Neural progenitor cell (in vitro differentiated cells): Measurements from ENCODE around the gene TGOLN2. TPM values are rescaled to one million over a fixed set of nuclear protein-coding genes. Genes with fewer than 3 reads are reported as not detected.

ENCODE experiments used
- DNase-seq: peaks from one replicate; pipeline ENCODE4 v3.0.0-alpha.2; 2016; ENCODE audit warnings: low spot score
- H2AFZ ChIP-seq: fragments of 200-600 bp; sonication (generic); replicated peaks from 2 replicates; pipeline ENCODE4 v1.6.1; 2016; ENCODE audit warnings: antibody characterized with exemption
- H3F3A ChIP-seq: fragments of 200-600 bp; sonication (generic); 2 replicates; pipeline ENCODE4 v1.6.1; 2016; ENCODE audit warnings: antibody characterized with exemption, low read depth
- H3K27ac ChIP-seq: fragments of 200-600 bp; sonication (generic); 2 replicates; pipeline ENCODE4 v1.5.1; 2016; ENCODE audit warnings: mild to moderate bottlenecking
- H3K27me3 ChIP-seq: fragments of 200-600 bp; sonication (generic); 2 replicates; pipeline ENCODE4 v1.6.1; 2016; ENCODE audit warnings: mild to moderate bottlenecking, moderate library complexity
- H3K36me3 ChIP-seq: fragments of 200-600 bp; sonication (generic); 2 replicates; pipeline ENCODE4 v1.5.1; 2016
- H3K4me1 ChIP-seq: fragments of 200-600 bp; sonication (generic); 2 replicates; pipeline ENCODE4 v1.6.1; 2016; ENCODE audit warnings: mixed run types
- H3K4me2 ChIP-seq: fragments of 200-600 bp; sonication (generic); 2 replicates; pipeline ENCODE4 v1.6.1; 2016
- H3K4me3 ChIP-seq: fragments of 200-600 bp; sonication (generic); 2 replicates; pipeline ENCODE4 v1.5.1; 2016
- H3K79me2 ChIP-seq: fragments of 200-600 bp; sonication (generic); 2 replicates; pipeline ENCODE4 v1.6.1; 2016; ENCODE audit warnings: low read depth
- H3K9ac ChIP-seq: fragments of 200-600 bp; sonication (generic); 2 replicates; pipeline ENCODE4 v1.6.1; 2016
- H3K9me3 ChIP-seq: fragments of 200-600 bp; sonication (generic); 2 replicates; pipeline ENCODE4 v1.5.1; 2016; ENCODE audit warnings: low read depth
- H4K20me1 ChIP-seq: fragments of 200-600 bp; sonication (generic); 2 replicates; pipeline ENCODE4 v1.6.1; 2016; ENCODE audit warnings: low read depth
- H3K27ac Mint-ChIP-seq: 3 replicates; pipeline ENCODE4 v1.8.0; 2021; ENCODE audit warnings: mixed read lengths
- H3K27me3 Mint-ChIP-seq: 2 replicates; pipeline ENCODE4 v1.8.0; 2022; ENCODE audit warnings: low read depth, mild to moderate bottlenecking, inconsistent platforms, moderate library complexity, mixed read lengths; ENCODE audit not compliant: insufficient read depth
- H3K36me3 Mint-ChIP-seq: 3 replicates; pipeline ENCODE4 v1.8.0; 2021; ENCODE audit warnings: mixed read lengths
- H3K4me1 Mint-ChIP-seq: 3 replicates; pipeline ENCODE4 v1.8.0; 2021; ENCODE audit warnings: mixed read lengths
- H3K4me3 Mint-ChIP-seq: 3 replicates; pipeline ENCODE4 v1.8.0; 2021; ENCODE audit warnings: mild to moderate bottlenecking, moderate library complexity, mixed read lengths
- H3K9me3 Mint-ChIP-seq: 3 replicates; pipeline ENCODE4 v1.8.0; 2020; ENCODE audit warnings: mixed read lengths
- CTCF ChIP-seq: fragments of 200-600 bp; sonication (generic); IDR thresholded peaks from 2 replicates; pipeline ENCODE4 v1.5.1; 2017; ENCODE audit warnings: antibody characterized with exemption, mild to moderate bottlenecking
- EZH2 ChIP-seq: fragments of 200-600 bp; sonication (generic); IDR thresholded peaks from 2 replicates; pipeline ENCODE4 v1.6.1; 2017; ENCODE audit warnings: antibody characterized with exemption, mild to moderate bottlenecking, moderate library complexity
- EZH2phosphoT487 ChIP-seq: fragments of 200-600 bp; sonication (generic); IDR thresholded peaks from 2 replicates; pipeline ENCODE4 v1.6.1; 2017; ENCODE audit warnings: antibody characterized with exemption
- total RNA-seq: library from RNA; depleted of rRNA; stranded (reverse); fragments of >200 nt; gene quantifications from 2 replicates; pipeline ENCODE4 v1.2.3, GENCODE V29; 2015; ENCODE audit warnings: low replicate concordance

Gene TGOLN2
- total RNA-seq, 1 donor from 2014 or later = 28.5 TPM

- Mint-ChIP-seq H3K27me3 (peaks cover 3% of the 10 kb centered on the region), H3K4me1 (peaks cover 4% of the 10 kb centered on the region), H3K36me3 (peaks cover 12% of the 10 kb centered on the region), H3K27ac (no peak overlapping the region), H3K9me3 (no peaks in the 10 kb centered on the region), H3K4me3 (no peak overlapping the region)
- DNase-seq = no peak
- TF ChIP-seq EZH2phosphoT487 = no peak
- TF ChIP-seq EZH2 = no peak
- TF ChIP-seq CTCF = no peak
- Histone ChIP-seq H3K9me3 (no peaks in the 10 kb centered on the region), H4K20me1 (no peaks in the 10 kb centered on the region), H3K27me3 (no peaks in the 10 kb centered on the region), H3F3A (no peaks in the 10 kb centered on the region), H3K4me3 (no peak overlapping the region), H3K4me1 (no peaks in the 10 kb centered on the region), H3K36me3 (no peaks in the 10 kb centered on the region), H3K9ac (no peak overlapping the region), H3K27ac (peak overlapping the region; percentile 38), H2AFZ (no peak overlapping the region), H3K4me2 (no peak overlapping the region), H3K79me2 (no peaks in the 10 kb centered on the region)
Measured at GRCh38 chr2:85310330-85310729, 17.5 kb downstream of the TGOLN2 start.

- DNase-seq = no peak
- Histone ChIP-seq H3K36me3 (no peaks in the 10 kb centered on the region), H3K4me1 (no peaks in the 10 kb centered on the region), H4K20me1 (no peaks in the 10 kb centered on the region), H3K4me2 (no peak overlapping the region), H3K27ac (peak overlapping the region; percentile 38), H3K27me3 (no peaks in the 10 kb centered on the region), H3K4me3 (no peak overlapping the region), H3K79me2 (no peaks in the 10 kb centered on the region), H2AFZ (no peak overlapping the region), H3K9me3 (no peaks in the 10 kb centered on the region), H3K9ac (no peak overlapping the region), H3F3A (no peaks in the 10 kb centered on the region)
- TF ChIP-seq EZH2 (no peak), EZH2phosphoT487 (no peak), CTCF (no peak)
- Mint-ChIP-seq H3K9me3 (no peaks in the 10 kb centered on the region), H3K36me3 (peaks cover 12% of the 10 kb centered on the region), H3K27ac (peak overlapping the region; percentile 3), H3K4me1 (peaks cover 4% of the 10 kb centered on the region), H3K4me3 (no peak overlapping the region), H3K27me3 (peaks cover 4% of the 10 kb centered on the region)
Measured at GRCh38 chr2:85309699-85310321, 18.0 kb downstream of the TGOLN2 start.

DNA sequence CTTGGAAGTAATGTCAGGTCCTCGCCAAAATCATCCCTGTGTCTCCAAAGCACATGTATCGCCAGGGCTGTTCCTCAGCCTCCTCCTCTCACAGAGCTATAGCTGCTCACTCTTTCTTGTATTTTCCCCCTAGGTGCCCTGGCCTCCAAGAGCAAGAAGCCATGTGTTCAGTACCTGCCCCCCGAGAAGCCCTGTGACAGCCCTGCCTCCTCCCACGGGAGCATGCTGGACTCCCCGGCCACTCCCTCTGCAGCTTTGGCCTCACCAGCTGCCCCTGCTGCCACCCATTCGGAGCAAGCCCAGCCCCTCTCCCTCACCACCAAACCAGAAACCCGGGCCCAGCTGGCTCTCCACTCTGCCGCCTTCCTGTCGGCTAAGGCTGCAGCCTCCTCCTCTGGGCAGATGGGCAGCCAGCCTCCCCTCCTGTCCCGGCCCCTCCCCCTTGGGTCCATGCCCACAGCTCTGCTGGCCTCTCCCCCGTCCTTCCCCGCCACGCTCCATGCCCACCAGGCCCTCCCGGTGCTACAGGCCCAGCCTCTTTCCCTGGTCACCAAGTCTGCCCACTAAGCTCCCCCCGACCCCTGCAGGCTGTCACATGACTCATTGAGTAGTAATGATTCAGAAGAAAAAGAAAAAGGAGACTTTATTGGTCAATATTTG, 18.8 kb downstream of the TGOLN2 start:
- no peaks in the 10 kb centered on the region for H3K36me3 ChIP-seq
- no peaks in the 10 kb centered on the region for H3K27me3 ChIP-seq
- H3K27ac Mint-ChIP-seq = peak overlapping the region; percentile 76

More for the DNA sequence above, 18.8 kb downstream of the TGOLN2 start:
- H3K9ac ChIP-seq = no peak overlapping the region
- peaks cover 4% of the 10 kb centered on the region for H3K4me1 Mint-ChIP-seq
- H4K20me1 ChIP-seq = no peaks in the 10 kb centered on the region
- H3K4me1 ChIP-seq = no peaks in the 10 kb centered on the region
- no peak overlapping the region for H2AFZ ChIP-seq
- peaks cover 4% of the 10 kb centered on the region for H3K27me3 Mint-ChIP-seq
- no peaks in the 10 kb centered on the region for H3F3A ChIP-seq
- peaks cover 16% of the 10 kb centered on the region for H3K36me3 Mint-ChIP-seq
- H3K9me3 ChIP-seq = no peaks in the 10 kb centered on the region
- no peak overlapping the region for H3K4me3 Mint-ChIP-seq
- no peak for DNase-seq
- H3K9me3 Mint-ChIP-seq = no peaks in the 10 kb centered on the region
- H3K4me2 ChIP-seq = no peak overlapping the region
- no peak overlapping the region for H3K4me3 ChIP-seq
- H3K79me2 ChIP-seq = no peaks in the 10 kb centered on the region
- peak overlapping the region; percentile 38 for H3K27ac ChIP-seq
- TF ChIP-seq EZH2 (no peak), CTCF (no peak), EZH2phosphoT487 (no peak)
